ENCODE measurements around the gene NQO2. TPM values are rescaled to one million over a fixed set of nuclear protein-coding genes. Genes with fewer than 3 reads are reported as not detected.
"Not testable (repeated sequence)": the region's sequence is repeated elsewhere in the genome, so short reads cannot be mapped to it uniquely, and the experiment has no call there.

Gene NQO2
- total and polyA plus RNA-seq, 2 donors from 2014 or later = 37.0 to 291 TPM

DNA sequence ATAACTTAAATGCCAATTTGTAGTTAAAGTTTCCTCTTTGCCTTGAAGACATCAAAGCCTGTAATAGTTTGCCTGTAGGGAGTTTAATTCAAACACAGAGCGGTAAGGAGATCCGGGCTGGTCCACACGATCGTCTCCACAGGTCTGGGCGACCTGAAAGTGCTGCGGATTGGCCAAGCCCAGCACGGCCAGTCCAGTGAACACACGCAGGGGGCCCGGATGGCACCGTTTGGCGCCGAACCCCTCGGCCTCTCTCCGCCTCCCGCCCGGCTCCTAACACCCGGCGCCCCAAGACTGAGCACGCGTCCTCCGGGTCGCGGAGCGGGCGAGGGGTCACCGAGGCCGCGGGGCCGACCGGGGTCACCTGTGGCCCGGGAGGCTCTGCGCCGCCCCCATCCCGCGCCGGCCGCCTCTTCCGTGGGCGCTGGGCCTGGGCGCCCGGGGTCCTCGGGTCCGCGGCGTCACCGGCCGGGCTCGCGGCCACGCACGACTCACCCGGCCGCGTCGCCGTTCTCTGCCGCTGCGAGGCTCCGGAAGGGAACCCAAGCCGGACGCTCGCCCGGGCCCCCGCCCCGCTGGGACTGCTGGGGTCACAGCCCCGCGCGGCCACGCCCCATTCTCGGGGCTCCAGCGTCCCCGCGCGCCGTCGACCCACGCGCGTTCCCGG lies 28.8 kb upstream of the NQO2 start:
- Histone ChIP-seq H3K36me3 (ENCODE audit: control insufficient read depth in 2 of 3, insufficient read depth in 3 of 3, low read length in 3 of 3) (no peaks in the 10 kb centered on the region), H3K4me1 (ENCODE audit: control insufficient read depth in 2 of 3, insufficient read depth in 2 of 3, low read depth in 1 of 3, low read length in 3 of 3) (peaks cover 0 to 4% (median 3%) of the 10 kb centered on the region in 3 donors), H3K9ac (ENCODE audit: low read length in 3 of 3) (peak overlapping the region; percentile 15 to 89 (median 65)), H3K27ac (ENCODE audit: low read depth in 2 of 2, low read length in 2 of 2) (peak overlapping the region; percentile 95 to 96), H3K27me3 (ENCODE audit: control insufficient read depth, insufficient read depth, low read length) (no peaks in the 10 kb centered on the region), H3K9me3 (ENCODE audit: control insufficient read depth in 2 of 3, insufficient read depth in 1 of 3, low read length in 3 of 3) (no peaks in the 10 kb centered on the region), H3K4me3 (ENCODE audit: low read length in 3 of 3) (peak overlapping the region; percentile 51 to 74 (median 71))
- FAIRE-seq = no peak
- intact Hi-C loops (cut with DNase I) = no loop called here
- TF ChIP-seq, protein P1, sequence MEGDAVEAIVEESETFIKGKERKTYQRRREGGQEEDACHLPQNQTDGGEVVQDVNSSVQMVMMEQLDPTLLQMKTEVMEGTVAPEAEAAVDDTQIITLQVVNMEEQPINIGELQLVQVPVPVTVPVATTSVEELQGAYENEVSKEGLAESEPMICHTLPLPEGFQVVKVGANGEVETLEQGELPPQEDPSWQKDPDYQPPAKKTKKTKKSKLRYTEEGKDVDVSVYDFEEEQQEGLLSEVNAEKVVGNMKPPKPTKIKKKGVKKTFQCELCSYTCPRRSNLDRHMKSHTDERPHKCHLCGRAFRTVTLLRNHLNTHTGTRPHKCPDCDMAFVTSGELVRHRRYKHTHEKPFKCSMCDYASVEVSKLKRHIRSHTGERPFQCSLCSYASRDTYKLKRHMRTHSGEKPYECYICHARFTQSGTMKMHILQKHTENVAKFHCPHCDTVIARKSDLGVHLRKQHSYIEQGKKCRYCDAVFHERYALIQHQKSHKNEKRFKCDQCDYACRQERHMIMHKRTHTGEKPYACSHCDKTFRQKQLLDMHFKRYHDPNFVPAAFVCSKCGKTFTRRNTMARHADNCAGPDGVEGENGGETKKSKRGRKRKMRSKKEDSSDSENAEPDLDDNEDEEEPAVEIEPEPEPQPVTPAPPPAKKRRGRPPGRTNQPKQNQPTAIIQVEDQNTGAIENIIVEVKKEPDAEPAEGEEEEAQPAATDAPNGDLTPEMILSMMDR (IDR thresholded peaks at IDR 0.05; ENCODE audit: borderline replicate concordance, extremely low read depth, insufficient read depth) = no peak
- peak; percentile 69 to 95 (median 75) for DNase-seq

DNA sequence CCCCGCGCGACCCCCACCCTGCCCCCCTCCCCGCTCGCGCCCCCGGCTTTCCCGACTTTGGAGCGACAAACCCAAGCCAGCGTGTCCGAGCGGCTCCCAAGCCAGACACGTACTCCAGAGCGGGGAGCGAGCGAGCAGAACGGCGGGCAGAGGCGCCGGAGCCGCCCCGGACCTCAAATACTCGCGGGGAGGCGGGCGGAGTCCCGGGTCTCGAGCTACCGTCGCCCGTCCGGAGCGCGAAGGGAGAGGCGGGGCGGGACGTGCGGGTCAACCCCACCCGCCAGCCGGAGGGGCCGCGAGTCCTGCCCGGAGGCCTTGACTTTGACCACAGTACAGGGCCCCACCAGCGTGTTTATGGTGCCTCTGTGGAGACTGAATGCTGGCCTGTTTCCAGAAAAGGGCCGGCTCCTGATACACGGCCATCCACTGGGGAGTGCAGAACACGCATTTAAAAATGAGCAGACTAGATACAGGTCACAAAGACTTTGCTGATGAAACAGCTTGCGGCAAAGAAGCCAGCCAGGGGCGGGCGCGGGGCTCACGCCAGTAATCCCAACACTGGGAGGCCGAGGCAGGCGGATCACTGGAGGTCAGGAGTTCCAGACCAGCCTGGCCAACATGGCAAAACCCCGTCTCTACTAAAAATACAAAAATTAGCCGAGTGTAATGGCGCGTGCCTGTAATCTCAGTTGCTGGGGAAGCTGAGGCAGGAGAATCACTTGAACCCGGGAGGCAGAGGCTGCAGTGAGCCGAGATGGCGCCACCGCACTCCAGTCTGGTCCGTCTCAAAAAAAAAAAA lies 28.1 kb upstream of the NQO2 start, which contains the start of gene SERPINB6:
Gene SERPINB6, minus strand, starts transcription at position 148 of the 799 bp plus-strand sequence. CDS start 12,235 bp downstream, outside the sequence.
- H3K4me1 ChIP-seq (ENCODE audit: control insufficient read depth in 2 of 3, insufficient read depth in 2 of 3, low read depth in 1 of 3, low read length in 3 of 3) = peaks cover 0 to 4% (median 3%) of the 10 kb centered on the region in 3 donors
- peak within 1 kb of the TSS; percentile 68 to 79 (median 71) for H3K4me3 ChIP-seq (ENCODE audit: low read length in 3 of 3)
- TF ChIP-seq, protein P1 (IDR thresholded peaks at IDR 0.05; ENCODE audit: borderline replicate concordance, extremely low read depth, insufficient read depth) = no peak
- peak within 1 kb of the TSS; percentile 95 to 96 for H3K27ac ChIP-seq (ENCODE audit: low read depth in 2 of 2, low read length in 2 of 2)
- intact Hi-C loops (cut with DNase I) = no loop called here
- H3K36me3 ChIP-seq (ENCODE audit: control insufficient read depth in 2 of 3, insufficient read depth in 3 of 3, low read length in 3 of 3) = no peaks in the 10 kb centered on the region
- DNase-seq (peak; percentile 71 to 95 (median 79)), FAIRE-seq (no peak)
- no peaks in the 10 kb centered on the region for H3K27me3 ChIP-seq (ENCODE audit: control insufficient read depth, insufficient read depth, low read length)
- no peaks in the 10 kb centered on the region for H3K9me3 ChIP-seq (ENCODE audit: control insufficient read depth in 2 of 3, insufficient read depth in 1 of 3, low read length in 3 of 3)
- peak within 1 kb of the TSS; percentile 51 to 89 (median 69) for H3K9ac ChIP-seq (ENCODE audit: low read length in 3 of 3)

DNA sequence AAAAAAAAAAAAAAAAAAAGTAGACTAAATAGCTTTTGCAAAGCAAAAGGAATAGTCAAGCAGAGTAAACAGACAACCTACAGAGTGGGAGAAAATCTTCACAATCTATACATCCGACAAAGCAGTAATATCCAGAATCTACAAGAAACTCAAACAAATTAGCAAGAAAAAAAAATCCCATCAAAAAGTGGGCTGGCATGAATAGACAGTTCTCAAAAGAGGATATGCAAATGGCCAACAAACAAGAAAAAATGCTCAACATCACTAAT lies 27.5 kb upstream of the NQO2 start:
- peak overlapping the region; percentile 95 to 96 for H3K27ac ChIP-seq (ENCODE audit: low read depth in 2 of 2, low read length in 2 of 2)
- peak overlapping the region in 2 of 3 donors; percentile 68 to 71 for H3K4me3 ChIP-seq (ENCODE audit: low read length in 3 of 3)
- H3K27me3 ChIP-seq (ENCODE audit: control insufficient read depth, insufficient read depth, low read length); DNase-seq; H3K4me1 ChIP-seq (ENCODE audit: control insufficient read depth in 2 of 3, insufficient read depth in 2 of 3, low read depth in 1 of 3, low read length in 3 of 3); FAIRE-seq; H3K9me3 ChIP-seq (ENCODE audit: control insufficient read depth in 2 of 3, insufficient read depth in 1 of 3, low read length in 3 of 3); intact Hi-C loops (cut with DNase I); H3K36me3 ChIP-seq (ENCODE audit: control insufficient read depth in 2 of 3, insufficient read depth in 3 of 3, low read length in 3 of 3): not testable (repeated sequence)
- peak overlapping the region in 1 of 3 donors; percentile 89 for H3K9ac ChIP-seq (ENCODE audit: low read length in 3 of 3)

DNA sequence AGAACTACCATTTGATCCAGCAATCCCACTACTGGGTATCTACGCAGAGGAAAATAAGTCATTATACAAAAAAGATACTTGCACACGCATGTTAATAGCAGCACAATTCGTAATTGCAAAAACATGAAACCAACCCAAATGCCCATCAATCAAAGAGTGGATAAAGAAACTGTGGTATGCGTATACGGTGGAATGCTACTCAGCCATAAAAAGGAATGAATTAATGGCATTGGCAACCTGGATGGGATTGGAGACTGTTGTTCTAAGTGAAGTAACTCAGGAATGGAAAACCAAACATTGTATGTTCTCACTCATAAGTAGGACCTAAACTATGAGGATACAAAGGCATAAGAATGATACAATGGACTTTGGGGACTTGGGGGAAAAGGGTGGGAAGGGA lies 27.0 kb upstream of the NQO2 start:
- H3K4me1 ChIP-seq (ENCODE audit: control insufficient read depth in 2 of 3, insufficient read depth in 2 of 3, low read depth in 1 of 3, low read length in 3 of 3); H3K27ac ChIP-seq (ENCODE audit: low read depth in 2 of 2, low read length in 2 of 2); H3K4me3 ChIP-seq (ENCODE audit: low read length in 3 of 3); H3K9me3 ChIP-seq (ENCODE audit: control insufficient read depth in 2 of 3, insufficient read depth in 1 of 3, low read length in 3 of 3); intact Hi-C loops (cut with DNase I); FAIRE-seq; H3K27me3 ChIP-seq (ENCODE audit: control insufficient read depth, insufficient read depth, low read length); DNase-seq; H3K9ac ChIP-seq (ENCODE audit: low read length in 3 of 3); H3K36me3 ChIP-seq (ENCODE audit: control insufficient read depth in 2 of 3, insufficient read depth in 3 of 3, low read length in 3 of 3): not testable (repeated sequence)

DNA sequence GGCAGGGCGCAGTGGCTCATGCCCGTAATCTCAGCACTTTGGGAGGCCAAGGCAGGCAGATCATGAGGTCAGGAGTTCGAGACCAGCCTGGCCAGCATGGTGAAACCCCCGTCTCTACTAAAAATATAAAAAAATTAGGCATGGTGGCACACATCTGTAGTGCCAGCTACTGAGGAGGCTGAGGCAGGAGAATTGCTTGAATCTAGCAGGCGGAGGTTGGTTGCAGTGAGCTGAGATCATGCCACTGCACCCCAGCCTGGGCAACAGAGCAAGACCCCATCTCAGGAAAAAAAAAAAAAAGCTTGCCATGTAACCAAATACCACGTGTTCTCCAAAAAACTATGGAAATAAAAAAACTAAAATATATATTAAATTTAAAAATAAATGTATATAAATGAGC lies 26.5 kb upstream of the NQO2 start:
- H3K4me3 ChIP-seq (ENCODE audit: low read length in 3 of 3); H3K4me1 ChIP-seq (ENCODE audit: control insufficient read depth in 2 of 3, insufficient read depth in 2 of 3, low read depth in 1 of 3, low read length in 3 of 3); H3K36me3 ChIP-seq (ENCODE audit: control insufficient read depth in 2 of 3, insufficient read depth in 3 of 3, low read length in 3 of 3); DNase-seq; intact Hi-C loops (cut with DNase I); H3K27me3 ChIP-seq (ENCODE audit: control insufficient read depth, insufficient read depth, low read length); H3K27ac ChIP-seq (ENCODE audit: low read depth in 2 of 2, low read length in 2 of 2); FAIRE-seq; H3K9ac ChIP-seq (ENCODE audit: low read length in 3 of 3); H3K9me3 ChIP-seq (ENCODE audit: control insufficient read depth in 2 of 3, insufficient read depth in 1 of 3, low read length in 3 of 3): not testable (repeated sequence)
